Tibial nerve (tissue), 4 donors: ENCODE results near the gene SGSM1. TPM values are rescaled to one million over a fixed set of nuclear protein-coding genes. Genes with fewer than 3 reads are reported as not detected.

Experiments used
- DNase-seq, 2 donors: peaks; one replicate each; pipeline ENCODE4 v3.0.0-alpha.2; 2019; ENCODE audit warnings: low spot score in 2 of 2
- H3K27ac ChIP-seq, 4 donors: fragments of 200-600 bp; sonication (generic) in 3 of 4; one replicate each; pipeline ENCODE4 v1.5.1; 2017 to 2019; ENCODE audit warnings: mild to moderate bottlenecking in 1 of 4
- H3K27me3 ChIP-seq, 2 donors: fragments of 200-600 bp; sonication (generic) in 1 of 2; one replicate each; pipeline versions ENCODE4 v1.5.1 to v1.6.0; 2017 to 2019
- H3K36me3 ChIP-seq, 3 donors: fragments of 200-600 bp; sonication (generic); one replicate each; pipeline ENCODE4 v1.5.1; 2018 to 2019
- H3K4me1 ChIP-seq, 4 donors: fragments of 200-600 bp; sonication (generic) in 3 of 4; one replicate each; pipeline ENCODE4 v1.5.1; 2017 to 2019
- H3K4me3 ChIP-seq, 4 donors: fragments of 200-600 bp; sonication (generic) in 3 of 4; one replicate each; pipeline ENCODE4 v1.5.1; 2017 to 2019; ENCODE audit warnings: mild to moderate bottlenecking in 1 of 4, moderate library complexity in 1 of 4
- H3K9me3 ChIP-seq, 4 donors: fragments of 200-600 bp; sonication (generic) in 3 of 4; one replicate each; pipeline ENCODE4 v1.5.1; 2017 to 2019
- EP300 ChIP-seq, 2 donors: sonication (generic); formaldehyde crosslinking; IDR thresholded peaks; one replicate each; pipeline ENCODE4 v1.6.1; 2017; ENCODE audit warnings: antibody characterized with exemption in 2 of 2, mild to moderate bottlenecking in 1 of 2
- POLR2A ChIP-seq, 2 donors: fragments of 450-650 bp; IDR thresholded peaks; one replicate each; pipeline ENCODE4 v1.6.1; 2017; ENCODE audit warnings: antibody characterized with exemption in 2 of 2, mild to moderate bottlenecking in 2 of 2, moderate library complexity in 2 of 2
- WGBS, 2 donors: methylation state at CpG; one replicate each; pipeline ENCODE4 v1.1.5; 2018; 5-methylcytosine and 5-hydroxymethylcytosine counted together
- total RNA-seq, 4 donors: library from RNA; depleted of rRNA; stranded (reverse); fragments of >200 nt; gene quantifications; one replicate each; pipeline ENCODE4 v1.1.0, GENCODE V29; 2016
- TF ChIP-seq, protein P1 (sequence below), 5 experiments: fragments of 200-600 bp in 3 of 5; fragments of 450-650 bp in 2 of 5; sonication (generic) in 3 of 5; IDR thresholded peaks; one replicate each; pipeline ENCODE4 v1.5.1; 2016 to 2019; ENCODE audit warnings: antibody characterized with exemption in 5 of 5, mild to moderate bottlenecking in 3 of 5, moderate library complexity in 2 of 5

Gene SGSM1
- total RNA-seq, 4 donors from 2014 or later: 0.22 to 1.5 (median 0.70) TPM

GRCh38 chr22:24816806-24817205 lies 10.8 kb downstream of the SGSM1 start:
- Histone ChIP-seq H3K9me3 (peaks cover 0 to 7% (median 0%) of the 10 kb centered on the region in 4 donors), H3K36me3 (no peaks in the 10 kb centered on the region), H3K27ac (no peak overlapping the region), H3K4me3 (no peak overlapping the region), H3K27me3 (no peaks in the 10 kb centered on the region), H3K4me1 (peaks cover 0 to 9% (median 4%) of the 10 kb centered on the region in 4 donors)
- WGBS, 2 donors: 42 to 46% methylated on average over 4 of the region's 4 CpGs
- no peak for DNase-seq
- no peak for TF ChIP-seq EP300 (IDR thresholded peaks at IDR 0.05)
- TF ChIP-seq, protein P1, sequence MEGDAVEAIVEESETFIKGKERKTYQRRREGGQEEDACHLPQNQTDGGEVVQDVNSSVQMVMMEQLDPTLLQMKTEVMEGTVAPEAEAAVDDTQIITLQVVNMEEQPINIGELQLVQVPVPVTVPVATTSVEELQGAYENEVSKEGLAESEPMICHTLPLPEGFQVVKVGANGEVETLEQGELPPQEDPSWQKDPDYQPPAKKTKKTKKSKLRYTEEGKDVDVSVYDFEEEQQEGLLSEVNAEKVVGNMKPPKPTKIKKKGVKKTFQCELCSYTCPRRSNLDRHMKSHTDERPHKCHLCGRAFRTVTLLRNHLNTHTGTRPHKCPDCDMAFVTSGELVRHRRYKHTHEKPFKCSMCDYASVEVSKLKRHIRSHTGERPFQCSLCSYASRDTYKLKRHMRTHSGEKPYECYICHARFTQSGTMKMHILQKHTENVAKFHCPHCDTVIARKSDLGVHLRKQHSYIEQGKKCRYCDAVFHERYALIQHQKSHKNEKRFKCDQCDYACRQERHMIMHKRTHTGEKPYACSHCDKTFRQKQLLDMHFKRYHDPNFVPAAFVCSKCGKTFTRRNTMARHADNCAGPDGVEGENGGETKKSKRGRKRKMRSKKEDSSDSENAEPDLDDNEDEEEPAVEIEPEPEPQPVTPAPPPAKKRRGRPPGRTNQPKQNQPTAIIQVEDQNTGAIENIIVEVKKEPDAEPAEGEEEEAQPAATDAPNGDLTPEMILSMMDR (IDR thresholded peaks at IDR 0.05): no peak
- no peak for TF ChIP-seq POLR2A (IDR thresholded peaks at IDR 0.05)

DNA sequence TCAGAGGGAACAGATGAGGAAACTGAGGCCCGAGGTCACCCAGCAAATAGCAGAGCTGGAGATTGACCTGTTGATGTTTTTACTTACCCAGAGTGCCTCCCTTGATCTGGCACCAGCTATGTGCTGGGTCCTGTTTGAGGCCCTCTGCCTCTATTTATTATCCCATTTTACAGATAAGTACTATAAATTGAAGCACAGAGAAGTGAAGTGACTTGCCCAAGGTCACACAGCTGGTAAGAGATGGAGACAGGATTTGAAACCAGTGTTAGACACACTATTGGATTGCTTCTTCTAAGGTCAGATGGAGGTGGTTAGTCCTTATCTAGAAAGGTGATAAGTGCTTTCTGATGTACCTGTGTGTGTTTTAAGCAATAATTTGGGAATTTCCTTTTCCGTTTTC lies 13.5 kb downstream of the SGSM1 start:
- no peak overlapping the region for H3K27ac ChIP-seq
- no peak for DNase-seq
- no peaks in the 10 kb centered on the region for H3K27me3 ChIP-seq
- no peak for TF ChIP-seq POLR2A (IDR thresholded peaks at IDR 0.05)
- TF ChIP-seq, protein P1 (IDR thresholded peaks at IDR 0.05): no peak
- TF ChIP-seq EP300 (IDR thresholded peaks at IDR 0.05): no peak
- peaks cover 0 to 9% (median 4%) of the 10 kb centered on the region in 4 donors for H3K4me1 ChIP-seq
- no peak overlapping the region for H3K4me3 ChIP-seq
- no peaks in the 10 kb centered on the region for H3K36me3 ChIP-seq
- H3K9me3 ChIP-seq: peaks cover 0 to 7% (median 0%) of the 10 kb centered on the region in 4 donors
- 25 to 49% methylated on average over 2 of the region's 2 CpGs for WGBS, 2 donors

GRCh38 chr22:24819911-24820461 lies 14.0 kb downstream of the SGSM1 start:
- no peaks in the 10 kb centered on the region for H3K27me3 ChIP-seq
- peaks cover 0 to 9% (median 4%) of the 10 kb centered on the region in 4 donors for H3K4me1 ChIP-seq
- TF ChIP-seq, protein P1 (IDR thresholded peaks at IDR 0.05): no peak
- TF ChIP-seq POLR2A (IDR thresholded peaks at IDR 0.05): no peak
- TF ChIP-seq EP300 (IDR thresholded peaks at IDR 0.05): no peak
- H3K9me3 ChIP-seq: peaks cover 0 to 7% (median 0%) of the 10 kb centered on the region in 4 donors
- no peaks in the 10 kb centered on the region for H3K36me3 ChIP-seq
- WGBS, 2 donors: 28 to 29% methylated on average over 10 of the region's 10 CpGs
- no peak overlapping the region for H3K27ac ChIP-seq
- no peak overlapping the region for H3K4me3 ChIP-seq
- no peak for DNase-seq

- no peaks in the 10 kb centered on the region for H3K9me3 ChIP-seq
- no peaks in the 10 kb centered on the region for H3K27me3 ChIP-seq
- WGBS, 2 donors: 71 to 79% methylated on average over 2 of the region's 2 CpGs
- H3K4me1 ChIP-seq: peaks cover 0 to 9% (median 4%) of the 10 kb centered on the region in 4 donors
- H3K36me3 ChIP-seq: no peaks in the 10 kb centered on the region
- no peak overlapping the region for H3K4me3 ChIP-seq
- DNase-seq: no peak
- H3K27ac ChIP-seq: no peak overlapping the region
- TF ChIP-seq POLR2A (IDR thresholded peaks at IDR 0.05) (no peak), EP300 (IDR thresholded peaks at IDR 0.05) (no peak)
- TF ChIP-seq, protein P1 (IDR thresholded peaks at IDR 0.05): no peak
Measured at GRCh38 chr22:24822471-24822870, 16.5 kb downstream of the SGSM1 start.

- Histone ChIP-seq H3K27me3 (no peaks in the 10 kb centered on the region), H3K4me1 (peaks cover 0 to 9% (median 4%) of the 10 kb centered on the region in 4 donors), H3K9me3 (no peaks in the 10 kb centered on the region), H3K27ac (no peak overlapping the region), H3K4me3 (no peak overlapping the region), H3K36me3 (no peaks in the 10 kb centered on the region)
- 86 to 97% methylated on average over 9 of the region's 9 CpGs for WGBS, 2 donors
- no peak for DNase-seq
- TF ChIP-seq EP300 (IDR thresholded peaks at IDR 0.05) (no peak), POLR2A (IDR thresholded peaks at IDR 0.05) (no peak)
- TF ChIP-seq, protein P1 (IDR thresholded peaks at IDR 0.05): no peak
Measured at GRCh38 chr22:24823787-24824186, 17.8 kb downstream of the SGSM1 start.
